Measurements from ENCODE around the gene FRMD4B.

DNA sequence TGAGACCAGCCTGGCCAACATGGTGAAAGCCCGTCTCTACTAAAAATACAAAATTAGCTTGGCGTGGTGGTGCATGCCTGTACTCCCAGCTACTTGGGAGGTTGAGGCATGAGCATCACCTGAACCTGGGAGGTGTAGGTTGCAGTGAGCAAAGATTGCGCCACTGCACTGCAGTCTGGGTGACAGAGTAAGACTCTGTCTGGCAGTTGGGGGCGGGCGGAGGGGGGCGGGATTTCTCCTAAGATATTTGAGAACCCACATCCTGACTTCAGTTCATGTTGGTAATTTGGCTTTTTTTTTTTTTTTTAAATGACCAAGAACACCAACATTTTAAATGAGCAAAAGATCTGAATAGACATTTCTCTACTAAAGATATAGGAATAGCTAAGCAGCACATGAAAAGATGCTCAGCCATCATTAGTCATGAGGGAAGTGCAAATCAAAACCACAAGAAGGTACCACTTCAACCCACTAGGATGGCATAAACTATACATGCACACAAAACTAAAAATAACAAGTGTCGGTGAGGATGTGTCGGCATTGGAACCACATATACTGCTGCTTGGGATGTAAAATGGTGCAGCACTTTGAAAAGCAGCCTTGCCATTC lies 187.9 kb downstream of the FRMD4B start:
- TF ChIP-seq POLR2A (IDR thresholded peaks at IDR 0.05) (no peak), POLR2AphosphoS5 (IDR thresholded peaks at IDR 0.05; ENCODE audit: insufficient read depth in 1 of 2, low read depth in 1 of 2) (no peak)
- TF ChIP-seq, protein P1, sequence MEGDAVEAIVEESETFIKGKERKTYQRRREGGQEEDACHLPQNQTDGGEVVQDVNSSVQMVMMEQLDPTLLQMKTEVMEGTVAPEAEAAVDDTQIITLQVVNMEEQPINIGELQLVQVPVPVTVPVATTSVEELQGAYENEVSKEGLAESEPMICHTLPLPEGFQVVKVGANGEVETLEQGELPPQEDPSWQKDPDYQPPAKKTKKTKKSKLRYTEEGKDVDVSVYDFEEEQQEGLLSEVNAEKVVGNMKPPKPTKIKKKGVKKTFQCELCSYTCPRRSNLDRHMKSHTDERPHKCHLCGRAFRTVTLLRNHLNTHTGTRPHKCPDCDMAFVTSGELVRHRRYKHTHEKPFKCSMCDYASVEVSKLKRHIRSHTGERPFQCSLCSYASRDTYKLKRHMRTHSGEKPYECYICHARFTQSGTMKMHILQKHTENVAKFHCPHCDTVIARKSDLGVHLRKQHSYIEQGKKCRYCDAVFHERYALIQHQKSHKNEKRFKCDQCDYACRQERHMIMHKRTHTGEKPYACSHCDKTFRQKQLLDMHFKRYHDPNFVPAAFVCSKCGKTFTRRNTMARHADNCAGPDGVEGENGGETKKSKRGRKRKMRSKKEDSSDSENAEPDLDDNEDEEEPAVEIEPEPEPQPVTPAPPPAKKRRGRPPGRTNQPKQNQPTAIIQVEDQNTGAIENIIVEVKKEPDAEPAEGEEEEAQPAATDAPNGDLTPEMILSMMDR (IDR thresholded peaks at IDR 0.05), result no peak

Data from vagina (tissue), 2 donors.